ENCODE data around the gene TTR.

The TTR gene

DNA sequence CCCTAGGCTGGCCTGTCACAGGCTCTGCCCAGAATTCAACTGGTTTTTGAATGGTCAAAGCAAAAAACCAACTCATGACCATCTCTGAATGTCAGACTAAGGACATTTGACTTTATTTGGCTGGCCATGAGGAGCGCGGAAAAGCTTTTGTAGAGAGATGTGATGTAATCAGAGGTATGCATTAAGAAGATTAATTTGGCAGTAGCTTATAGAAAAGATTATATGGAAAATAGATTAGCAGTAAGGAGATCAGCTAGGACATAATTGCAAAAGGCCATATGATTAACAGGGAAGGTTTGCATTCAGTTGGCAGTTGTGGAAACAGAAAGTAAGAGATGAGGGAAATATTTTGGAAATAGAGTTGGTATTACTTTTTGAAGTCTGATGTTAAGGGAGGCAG, 12.3 kb upstream of the TTR start:
- no peak for DNase-seq (ENCODE audit: low spot score)

DNA sequence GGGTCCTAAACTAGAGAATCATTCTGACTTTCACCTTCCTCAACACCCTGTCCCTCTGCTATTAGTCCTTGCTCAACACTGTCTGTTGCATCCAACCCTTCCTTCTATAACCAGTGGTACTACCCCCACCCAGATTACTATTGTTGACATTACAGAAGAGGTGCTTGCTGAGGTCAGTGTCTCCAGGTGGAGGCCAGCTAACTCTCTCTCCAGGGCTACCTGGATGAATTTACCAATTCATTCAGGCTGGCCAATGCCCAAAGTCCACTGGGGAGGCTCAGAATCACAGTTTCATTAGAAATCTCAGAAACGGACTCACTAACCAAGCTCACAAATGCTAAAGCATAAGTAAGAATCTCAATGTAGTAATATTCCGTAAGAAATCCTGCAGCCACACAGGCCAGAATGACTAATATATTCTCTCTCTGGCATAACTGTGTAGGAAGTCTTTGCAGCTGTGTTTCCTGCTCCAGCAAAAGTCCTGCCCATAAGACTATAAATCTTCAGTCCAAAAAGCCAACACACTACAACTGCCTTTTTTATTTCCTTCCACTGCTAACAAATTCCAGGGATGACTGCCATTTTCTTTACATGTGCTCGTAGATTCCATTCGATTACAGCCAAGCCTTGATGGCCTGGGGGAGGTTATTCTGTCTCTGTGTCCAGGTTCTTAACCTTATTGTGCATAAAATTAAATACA, 10.0 kb upstream of the TTR start:
- DNase-seq (ENCODE audit: low spot score), result peak; percentile 14

DNA sequence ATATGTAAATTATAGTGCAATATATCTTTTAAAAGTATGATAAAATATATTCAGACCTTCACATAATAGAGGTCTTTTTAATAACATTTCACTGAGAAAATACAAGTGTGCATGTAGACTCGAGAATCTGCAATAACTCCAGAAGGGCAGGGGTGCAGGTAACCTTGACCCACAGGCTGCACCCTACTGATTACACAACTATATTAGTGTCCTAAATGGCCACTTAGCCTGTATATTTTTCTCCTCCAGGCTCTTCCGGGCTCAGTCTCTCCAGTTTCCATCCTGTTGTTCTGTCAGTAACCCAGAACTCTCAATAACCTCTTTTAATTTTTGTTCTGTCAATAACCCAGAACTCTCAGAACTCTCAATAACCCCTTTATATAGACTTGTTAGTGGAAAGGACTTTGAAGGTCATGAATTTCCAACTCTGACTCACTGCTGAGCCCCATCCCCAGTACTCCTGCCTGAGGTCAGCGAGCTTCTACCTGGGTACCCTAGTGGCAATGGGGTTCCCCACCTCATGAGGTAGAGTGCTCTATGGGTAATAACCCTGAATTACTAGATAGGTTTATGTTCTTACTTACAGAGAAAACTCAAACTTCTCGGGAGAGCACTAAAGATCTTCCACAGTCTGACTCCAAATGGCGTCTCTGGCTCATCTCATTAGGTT, 8.4 kb upstream of the TTR start:
- no peak for DNase-seq (ENCODE audit: low spot score)

DNA sequence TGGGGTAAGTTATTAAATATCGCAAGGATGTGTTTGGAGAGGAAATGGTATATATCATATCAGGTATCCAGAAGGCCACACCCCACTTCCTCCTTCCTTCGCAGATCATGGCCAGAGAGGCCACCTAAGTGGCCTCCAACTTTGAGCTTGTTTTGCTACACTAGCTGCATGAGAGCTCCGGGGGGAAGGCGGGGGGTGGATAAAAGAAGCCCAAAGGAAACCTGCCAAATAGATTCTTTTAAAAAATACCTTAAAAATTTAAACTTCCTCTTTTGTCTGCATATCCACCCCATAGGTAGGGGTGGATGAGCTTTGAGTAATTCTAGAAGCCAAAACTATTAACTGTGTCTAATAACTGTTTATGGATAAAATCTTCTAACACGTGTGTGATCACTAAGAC, 5.7 kb upstream of the TTR start:
- no peak for DNase-seq (ENCODE audit: low spot score)

DNA sequence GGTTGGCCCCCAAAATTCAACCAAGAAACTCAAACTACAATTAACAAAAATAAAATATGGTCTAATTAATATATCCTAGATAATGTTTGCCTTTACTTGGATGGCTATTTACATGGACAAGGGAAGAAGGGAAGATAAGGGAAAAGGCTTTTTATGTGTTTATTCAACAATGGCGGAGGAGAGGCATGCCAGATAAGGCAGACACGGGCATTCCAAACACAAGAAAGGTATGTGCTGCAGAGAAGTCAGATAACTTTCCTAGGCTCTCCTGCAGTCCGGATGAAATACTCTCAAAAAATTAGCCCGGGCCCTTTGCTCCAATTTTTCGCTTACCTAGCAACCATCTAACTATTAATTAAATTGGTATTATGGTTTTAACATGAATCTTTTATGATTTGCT, 5.1 kb upstream of the TTR start:
- DNase-seq (ENCODE audit: low spot score), result no peak

DNA sequence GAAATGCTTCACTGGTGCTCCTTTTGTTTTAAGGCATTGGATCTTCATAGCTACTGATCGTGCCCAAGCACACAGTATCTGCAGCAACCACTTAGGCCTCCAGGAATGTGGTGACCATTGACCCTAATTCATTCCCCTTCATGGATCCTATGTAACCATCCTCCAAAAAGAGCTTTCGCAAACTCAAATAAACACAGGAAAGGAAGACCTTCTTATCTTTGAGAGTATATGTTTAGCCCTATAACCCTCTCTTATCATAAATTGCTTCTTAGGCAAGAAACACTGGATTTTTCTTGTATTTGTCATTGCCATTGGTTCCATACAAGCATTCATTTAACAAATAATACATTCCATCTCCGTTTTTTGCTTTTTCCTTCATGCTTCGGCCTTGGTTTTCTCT, 4.1 kb upstream of the TTR start:
- no peak for DNase-seq (ENCODE audit: low spot score)

DNA sequence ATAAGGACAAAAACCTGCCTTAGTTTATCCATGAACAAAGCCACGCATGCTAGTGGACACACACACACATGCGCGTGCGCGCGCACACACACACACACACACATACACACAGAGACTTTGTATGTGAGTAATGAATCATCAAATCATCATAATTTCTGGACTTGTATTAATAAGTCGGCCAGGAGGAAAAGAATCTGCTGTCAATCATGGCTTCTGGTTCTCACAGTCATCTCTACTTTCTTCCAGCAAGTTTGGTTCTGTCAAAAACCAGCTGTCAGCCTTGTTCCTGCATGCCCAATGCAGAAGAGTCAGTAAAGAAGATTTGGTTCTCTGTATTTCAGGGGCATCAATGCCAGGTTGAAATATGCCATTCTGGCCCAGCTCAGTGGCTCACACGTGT, 1.1 kb upstream of the TTR start:
- no peak for DNase-seq (ENCODE audit: low spot score)

DNA sequence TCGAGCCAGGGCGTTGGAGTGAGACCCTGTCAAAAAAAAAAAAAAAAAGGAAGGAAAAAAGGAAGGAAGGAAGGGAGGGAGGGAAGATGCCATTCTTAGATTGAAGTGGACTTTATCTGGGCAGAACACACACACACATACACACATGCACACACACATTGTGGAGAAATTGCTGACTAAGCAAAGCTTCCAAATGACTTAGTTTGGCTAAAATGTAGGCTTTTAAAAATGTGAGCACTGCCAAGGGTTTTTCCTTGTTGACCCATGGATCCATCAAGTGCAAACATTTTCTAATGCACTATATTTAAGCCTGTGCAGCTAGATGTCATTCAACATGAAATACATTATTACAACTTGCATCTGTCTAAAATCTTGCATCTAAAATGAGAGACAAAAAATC, 564 bp upstream of the TTR start:
- DNase-seq (ENCODE audit: low spot score), result no peak

DNA sequence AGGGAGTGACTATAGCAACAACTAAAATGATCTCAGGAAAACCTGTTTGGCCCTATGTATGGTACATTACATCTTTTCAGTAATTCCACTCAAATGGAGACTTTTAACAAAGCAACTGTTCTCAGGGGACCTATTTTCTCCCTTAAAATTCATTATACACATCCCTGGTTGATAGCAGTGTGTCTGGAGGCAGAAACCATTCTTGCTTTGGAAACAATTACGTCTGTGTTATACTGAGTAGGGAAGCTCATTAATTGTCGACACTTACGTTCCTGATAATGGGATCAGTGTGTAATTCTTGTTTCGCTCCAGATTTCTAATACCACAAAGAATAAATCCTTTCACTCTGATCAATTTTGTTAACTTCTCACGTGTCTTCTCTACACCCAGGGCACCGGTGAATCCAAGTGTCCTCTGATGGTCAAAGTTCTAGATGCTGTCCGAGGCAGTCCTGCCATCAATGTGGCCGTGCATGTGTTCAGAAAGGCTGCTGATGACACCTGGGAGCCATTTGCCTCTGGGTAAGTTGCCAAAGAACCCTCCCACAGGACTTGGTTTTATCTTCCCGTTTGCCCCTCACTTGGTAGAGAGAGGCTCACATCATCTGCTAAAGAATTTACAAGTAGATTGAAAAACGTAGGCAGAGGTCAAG, 955 bp downstream of the TTR start:
- no peak for DNase-seq (ENCODE audit: low spot score)

DNA sequence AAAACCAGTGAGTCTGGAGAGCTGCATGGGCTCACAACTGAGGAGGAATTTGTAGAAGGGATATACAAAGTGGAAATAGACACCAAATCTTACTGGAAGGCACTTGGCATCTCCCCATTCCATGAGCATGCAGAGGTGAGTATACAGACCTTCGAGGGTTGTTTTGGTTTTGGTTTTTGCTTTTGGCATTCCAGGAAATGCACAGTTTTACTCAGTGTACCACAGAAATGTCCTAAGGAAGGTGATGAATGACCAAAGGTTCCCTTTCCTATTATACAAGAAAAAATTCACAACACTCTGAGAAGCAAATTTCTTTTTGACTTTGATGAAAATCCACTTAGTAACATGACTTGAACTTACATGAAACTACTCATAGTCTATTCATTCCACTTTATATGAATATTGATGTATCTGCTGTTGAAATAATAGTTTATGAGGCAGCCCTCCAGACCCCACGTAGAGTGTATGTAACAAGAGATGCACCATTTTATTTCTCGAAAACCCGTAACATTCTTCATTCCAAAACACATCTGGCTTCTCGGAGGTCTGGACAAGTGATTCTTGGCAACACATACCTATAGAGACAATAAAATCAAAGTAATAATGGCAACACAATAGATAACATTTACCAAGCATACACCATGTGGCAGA, 3.6 kb downstream of the TTR start:
- no peak for DNase-seq (ENCODE audit: low spot score)

DNA sequence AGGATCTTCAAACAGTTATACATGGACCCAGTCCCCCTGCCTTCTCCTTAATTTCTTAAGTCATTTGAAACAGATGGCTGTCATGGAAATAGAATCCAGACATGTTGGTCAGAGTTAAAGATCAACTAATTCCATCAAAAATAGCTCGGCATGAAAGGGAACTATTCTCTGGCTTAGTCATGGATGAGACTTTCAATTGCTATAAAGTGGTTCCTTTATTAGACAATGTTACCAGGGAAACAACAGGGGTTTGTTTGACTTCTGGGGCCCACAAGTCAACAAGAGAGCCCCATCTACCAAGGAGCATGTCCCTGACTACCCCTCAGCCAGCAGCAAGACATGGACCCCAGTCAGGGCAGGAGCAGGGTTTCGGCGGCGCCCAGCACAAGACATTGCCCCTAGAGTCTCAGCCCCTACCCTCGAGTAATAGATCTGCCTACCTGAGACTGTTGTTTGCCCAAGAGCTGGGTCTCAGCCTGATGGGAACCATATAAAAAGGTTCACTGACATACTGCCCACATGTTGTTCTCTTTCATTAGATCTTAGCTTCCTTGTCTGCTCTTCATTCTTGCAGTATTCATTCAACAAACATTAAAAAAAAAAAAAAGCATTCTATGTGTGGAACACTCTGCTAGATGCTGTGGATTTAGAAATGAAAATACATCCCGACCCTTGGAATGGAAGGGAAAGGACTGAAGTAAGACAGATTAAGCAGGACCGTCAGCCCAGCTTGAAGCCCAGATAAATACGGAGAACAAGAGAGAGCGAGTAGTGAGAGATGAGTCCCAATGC, 4.6 kb downstream of the TTR start:
- DNase-seq (ENCODE audit: low spot score), result no peak

DNA sequence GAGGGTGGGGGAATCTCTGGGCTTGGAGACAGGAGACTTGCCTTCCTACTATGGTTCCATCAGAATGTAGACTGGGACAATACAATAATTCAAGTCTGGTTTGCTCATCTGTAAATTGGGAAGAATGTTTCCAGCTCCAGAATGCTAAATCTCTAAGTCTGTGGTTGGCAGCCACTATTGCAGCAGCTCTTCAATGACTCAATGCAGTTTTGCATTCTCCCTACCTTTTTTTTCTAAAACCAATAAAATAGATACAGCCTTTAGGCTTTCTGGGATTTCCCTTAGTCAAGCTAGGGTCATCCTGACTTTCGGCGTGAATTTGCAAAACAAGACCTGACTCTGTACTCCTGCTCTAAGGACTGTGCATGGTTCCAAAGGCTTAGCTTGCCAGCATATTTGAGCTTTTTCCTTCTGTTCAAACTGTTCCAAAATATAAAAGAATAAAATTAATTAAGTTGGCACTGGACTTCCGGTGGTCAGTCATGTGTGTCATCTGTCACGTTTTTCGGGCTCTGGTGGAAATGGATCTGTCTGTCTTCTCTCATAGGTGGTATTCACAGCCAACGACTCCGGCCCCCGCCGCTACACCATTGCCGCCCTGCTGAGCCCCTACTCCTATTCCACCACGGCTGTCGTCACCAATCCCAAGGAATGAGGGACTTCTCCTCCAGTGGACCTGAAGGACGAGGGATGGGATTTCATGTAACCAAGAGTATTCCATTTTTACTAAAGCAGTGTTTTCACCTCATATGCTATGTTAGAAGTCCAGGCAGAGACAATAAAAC, 6.5 kb downstream of the TTR start:
- DNase-seq (ENCODE audit: low spot score), result no peak

DNA sequence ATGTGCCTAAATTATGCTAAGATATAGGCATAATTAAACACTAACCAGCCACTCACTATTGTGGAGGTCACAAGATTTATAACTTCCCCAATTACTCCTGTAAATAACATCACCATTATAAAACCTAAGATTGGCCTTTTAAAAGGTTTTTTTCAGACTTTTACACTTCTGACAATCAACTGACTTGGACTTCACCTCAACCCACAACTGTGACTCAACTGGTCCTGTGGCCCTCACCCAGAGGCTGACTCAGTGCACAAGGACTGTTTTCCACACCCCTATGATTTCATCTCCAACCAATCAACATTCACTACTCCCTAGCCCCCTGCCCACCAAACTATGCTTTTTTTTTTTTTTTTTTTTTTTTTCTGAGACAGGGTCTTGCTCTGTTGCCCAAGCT, 11.6 kb downstream of the TTR start:
- no peak for DNase-seq (ENCODE audit: low spot score)

DNA sequence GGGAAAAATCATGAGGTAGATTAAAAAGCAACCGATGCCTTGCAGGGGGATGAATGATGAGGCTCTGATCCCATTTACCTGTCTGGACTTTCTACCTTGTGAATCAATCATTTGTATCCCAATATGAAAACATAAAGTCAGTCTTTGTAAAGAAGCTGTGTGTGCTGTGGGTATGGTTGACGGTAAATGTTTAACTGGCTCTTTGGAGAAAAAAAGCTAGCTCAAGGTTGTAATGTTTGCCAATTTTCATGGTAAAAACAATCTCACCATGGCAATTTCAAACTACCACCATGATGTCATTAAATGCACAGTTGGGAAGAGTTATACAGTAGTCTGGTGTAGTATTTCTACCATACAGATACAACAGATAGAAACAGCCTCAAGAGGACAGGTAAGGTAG, 14.6 kb downstream of the TTR start:
- no peak for DNase-seq (ENCODE audit: low spot score)

DNA sequence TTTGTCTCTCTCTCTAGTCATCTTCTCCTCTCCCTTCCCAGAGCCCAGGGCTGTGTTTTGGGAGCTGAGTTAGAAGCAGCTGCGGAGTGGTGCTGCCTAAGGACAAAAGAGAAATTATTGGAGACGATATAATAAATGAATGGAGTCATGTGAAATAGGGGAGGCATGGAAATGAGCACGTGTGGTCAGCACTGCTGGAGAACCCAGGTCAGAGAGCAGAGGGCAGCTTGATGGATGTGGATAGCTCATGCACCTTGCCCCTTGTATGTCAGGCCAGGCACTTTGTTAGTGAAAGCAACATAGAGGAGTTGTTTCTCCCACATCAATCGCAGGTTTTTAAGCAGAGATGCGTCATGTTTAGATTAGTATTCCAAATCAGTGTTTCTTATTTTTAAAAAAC, 15.7 kb downstream of the TTR start:
- no peak for DNase-seq (ENCODE audit: low spot score)

DNA sequence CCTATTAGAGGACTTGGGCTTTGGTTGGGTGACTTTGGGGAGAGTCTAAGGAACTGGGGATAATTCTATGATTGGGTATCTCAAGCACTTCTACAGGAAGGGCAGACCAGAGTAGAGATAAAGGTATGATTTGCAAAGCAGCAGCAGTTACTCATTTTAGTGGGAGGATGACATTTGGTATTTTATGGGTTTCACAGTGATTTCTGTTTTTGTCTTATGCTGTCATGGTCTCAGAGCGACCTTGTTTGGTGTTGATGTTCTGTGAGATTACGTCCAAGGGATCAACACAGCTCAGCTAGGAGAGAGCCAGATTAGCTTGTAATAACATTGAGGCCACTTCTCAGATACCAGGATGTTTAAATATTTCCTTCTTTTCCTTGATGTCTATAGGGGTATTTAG, 18.2 kb downstream of the TTR start:
- DNase-seq (ENCODE audit: low spot score), result no peak

DNA sequence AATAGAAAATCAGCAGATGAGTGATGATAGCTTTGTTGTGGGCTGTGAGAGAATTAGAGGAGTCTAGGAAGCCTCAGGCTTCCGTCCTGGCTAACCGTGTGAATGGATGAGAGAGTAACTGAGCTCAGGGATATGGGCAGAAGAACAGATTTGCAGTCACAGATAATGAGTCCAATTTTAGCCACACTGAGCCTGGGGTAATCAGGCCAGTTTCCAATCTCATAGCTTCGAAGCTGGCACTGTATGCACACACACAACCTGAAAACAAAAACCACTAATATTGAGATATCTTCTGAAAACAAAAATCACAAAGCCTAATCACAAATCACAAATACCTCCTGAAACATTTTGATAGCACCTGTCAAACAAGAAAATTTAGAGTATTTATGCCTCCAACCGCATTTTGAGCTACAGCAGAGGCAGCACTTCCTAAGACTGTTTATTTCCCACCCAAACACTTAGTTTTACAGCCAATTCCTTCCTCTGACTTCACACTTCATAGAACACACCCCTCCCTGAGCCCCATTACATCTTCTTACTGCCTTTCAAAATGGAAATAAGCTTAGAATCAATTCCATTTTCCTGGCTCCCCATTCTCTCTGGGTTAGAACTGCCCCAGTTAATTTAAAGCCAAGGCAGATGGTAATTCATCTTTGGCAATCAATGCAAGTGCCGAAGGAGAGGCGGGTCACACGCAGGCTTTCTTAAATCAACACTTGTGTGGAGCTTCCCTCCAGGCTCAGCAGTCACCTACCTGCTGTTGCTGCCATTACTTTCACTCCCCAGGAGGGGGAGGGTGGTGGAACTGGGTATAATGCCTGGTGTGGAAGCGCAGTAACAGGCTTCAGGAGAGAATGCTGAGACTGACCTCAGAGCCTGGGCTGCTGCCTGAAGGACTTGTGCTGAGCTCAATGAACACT, 18.9 kb downstream of the TTR start:
- DNase-seq (ENCODE audit: low spot score), result no peak

DNA sequence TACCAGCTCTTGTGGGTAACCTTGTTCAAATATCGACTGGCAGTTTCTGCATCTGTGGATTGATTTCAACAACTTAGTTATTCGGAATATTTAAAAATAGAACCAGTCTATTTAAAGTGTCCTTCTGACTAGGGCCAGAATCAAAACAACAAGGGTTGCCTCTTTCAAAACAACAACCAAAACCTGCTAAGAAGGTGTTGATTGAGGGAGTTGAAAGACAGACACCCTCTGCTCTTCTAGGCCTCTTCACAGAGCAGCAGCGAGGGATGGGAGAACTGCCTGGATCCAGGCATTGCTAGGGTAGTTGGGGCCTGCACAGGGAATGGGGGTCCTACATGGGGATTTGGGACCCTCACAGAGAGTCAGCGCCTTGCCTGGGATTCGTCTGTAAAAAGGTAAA, 19.8 kb downstream of the TTR start:
- no peak for DNase-seq (ENCODE audit: low spot score)

DNA sequence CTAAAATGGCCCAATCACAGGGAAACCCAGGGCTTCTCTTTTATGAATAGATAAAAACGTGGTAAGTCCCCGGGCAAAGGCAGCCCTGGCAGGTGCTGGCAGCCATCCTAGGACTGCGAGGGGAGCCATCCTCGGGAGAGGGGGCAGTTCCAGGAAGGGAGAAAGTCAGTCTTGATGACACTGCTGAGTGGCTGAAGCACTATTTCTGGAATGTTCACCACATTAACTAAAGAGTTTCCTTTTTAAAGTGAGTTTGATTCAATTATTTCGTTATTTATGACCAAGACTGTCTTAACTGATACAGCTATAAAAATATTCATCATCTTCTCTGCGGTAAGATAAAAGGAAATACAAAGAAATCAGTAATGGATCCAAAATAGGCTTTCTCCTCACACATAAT, 20.4 kb downstream of the TTR start:
- DNase-seq (ENCODE audit: low spot score), result no peak

DNA sequence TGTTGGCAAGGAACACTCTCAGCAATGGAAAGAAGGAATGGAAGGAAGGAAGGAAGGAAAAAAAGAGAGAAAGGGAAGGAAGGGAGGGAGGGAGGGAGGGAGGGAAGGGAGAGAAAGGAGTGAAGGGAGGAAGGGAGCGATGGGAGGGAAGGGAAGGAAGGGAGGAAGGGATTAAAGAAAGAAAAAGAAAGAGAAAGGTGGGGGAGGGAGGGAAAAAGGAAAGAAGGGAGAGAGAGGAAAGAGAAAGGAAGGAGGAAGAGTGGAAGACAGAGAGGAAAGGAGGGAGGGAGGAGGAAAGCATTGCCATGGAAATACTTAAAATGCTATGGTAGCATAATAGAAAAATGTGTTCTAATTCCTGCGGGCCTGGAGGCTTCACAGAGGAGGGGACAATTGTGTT, 22.4 kb downstream of the TTR start:
- DNase-seq (ENCODE audit: low spot score), result no peak

All from AG08395 (cell line).